ENCODE results near the gene TMEM87A.

The TMEM87A gene

DNA sequence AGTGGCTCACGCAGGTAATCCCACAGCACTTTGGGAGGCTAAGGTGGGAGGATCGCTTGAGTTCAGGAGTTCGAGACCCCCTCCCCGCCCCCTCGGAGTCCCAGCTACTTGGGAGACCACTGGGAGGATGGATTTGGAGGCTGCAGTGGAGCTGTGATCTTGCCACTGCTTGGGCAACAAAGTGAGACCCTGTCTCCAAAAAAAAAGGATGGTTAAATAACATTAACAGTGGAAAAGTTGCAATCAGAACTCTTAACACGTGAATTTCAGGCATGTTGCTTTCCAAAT lies 1.4 kb upstream of the TMEM87A start:
- TF ChIP-seq GABPA (IDR thresholded peaks at IDR 0.05; ENCODE audit: low read depth), result no peak
- TF ChIP-seq, protein P1, sequence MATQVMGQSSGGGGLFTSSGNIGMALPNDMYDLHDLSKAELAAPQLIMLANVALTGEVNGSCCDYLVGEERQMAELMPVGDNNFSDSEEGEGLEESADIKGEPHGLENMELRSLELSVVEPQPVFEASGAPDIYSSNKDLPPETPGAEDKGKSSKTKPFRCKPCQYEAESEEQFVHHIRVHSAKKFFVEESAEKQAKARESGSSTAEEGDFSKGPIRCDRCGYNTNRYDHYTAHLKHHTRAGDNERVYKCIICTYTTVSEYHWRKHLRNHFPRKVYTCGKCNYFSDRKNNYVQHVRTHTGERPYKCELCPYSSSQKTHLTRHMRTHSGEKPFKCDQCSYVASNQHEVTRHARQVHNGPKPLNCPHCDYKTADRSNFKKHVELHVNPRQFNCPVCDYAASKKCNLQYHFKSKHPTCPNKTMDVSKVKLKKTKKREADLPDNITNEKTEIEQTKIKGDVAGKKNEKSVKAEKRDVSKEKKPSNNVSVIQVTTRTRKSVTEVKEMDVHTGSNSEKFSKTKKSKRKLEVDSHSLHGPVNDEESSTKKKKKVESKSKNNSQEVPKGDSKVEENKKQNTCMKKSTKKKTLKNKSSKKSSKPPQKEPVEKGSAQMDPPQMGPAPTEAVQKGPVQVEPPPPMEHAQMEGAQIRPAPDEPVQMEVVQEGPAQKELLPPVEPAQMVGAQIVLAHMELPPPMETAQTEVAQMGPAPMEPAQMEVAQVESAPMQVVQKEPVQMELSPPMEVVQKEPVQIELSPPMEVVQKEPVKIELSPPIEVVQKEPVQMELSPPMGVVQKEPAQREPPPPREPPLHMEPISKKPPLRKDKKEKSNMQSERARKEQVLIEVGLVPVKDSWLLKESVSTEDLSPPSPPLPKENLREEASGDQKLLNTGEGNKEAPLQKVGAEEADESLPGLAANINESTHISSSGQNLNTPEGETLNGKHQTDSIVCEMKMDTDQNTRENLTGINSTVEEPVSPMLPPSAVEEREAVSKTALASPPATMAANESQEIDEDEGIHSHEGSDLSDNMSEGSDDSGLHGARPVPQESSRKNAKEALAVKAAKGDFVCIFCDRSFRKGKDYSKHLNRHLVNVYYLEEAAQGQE (IDR thresholded peaks at IDR 0.05; ENCODE audit: insufficient replicate concordance, low read depth), result no peak
- TF ChIP-seq, protein P2, sequence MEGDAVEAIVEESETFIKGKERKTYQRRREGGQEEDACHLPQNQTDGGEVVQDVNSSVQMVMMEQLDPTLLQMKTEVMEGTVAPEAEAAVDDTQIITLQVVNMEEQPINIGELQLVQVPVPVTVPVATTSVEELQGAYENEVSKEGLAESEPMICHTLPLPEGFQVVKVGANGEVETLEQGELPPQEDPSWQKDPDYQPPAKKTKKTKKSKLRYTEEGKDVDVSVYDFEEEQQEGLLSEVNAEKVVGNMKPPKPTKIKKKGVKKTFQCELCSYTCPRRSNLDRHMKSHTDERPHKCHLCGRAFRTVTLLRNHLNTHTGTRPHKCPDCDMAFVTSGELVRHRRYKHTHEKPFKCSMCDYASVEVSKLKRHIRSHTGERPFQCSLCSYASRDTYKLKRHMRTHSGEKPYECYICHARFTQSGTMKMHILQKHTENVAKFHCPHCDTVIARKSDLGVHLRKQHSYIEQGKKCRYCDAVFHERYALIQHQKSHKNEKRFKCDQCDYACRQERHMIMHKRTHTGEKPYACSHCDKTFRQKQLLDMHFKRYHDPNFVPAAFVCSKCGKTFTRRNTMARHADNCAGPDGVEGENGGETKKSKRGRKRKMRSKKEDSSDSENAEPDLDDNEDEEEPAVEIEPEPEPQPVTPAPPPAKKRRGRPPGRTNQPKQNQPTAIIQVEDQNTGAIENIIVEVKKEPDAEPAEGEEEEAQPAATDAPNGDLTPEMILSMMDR (IDR thresholded peaks at IDR 0.05; ENCODE audit: insufficient read depth, low read length), result no peak
- no peak for TF ChIP-seq SPI1 (IDR thresholded peaks at IDR 0.05; ENCODE audit: borderline replicate concordance, low read depth)
- no peak for TF ChIP-seq POLR2AphosphoS5 (IDR thresholded peaks at IDR 0.05; ENCODE audit: low read depth)
- Histone ChIP-seq H3K27me3 (ENCODE audit: insufficient read depth, poor library complexity, severe bottlenecking) (no peaks in the 10 kb centered on the region), H3K4me3 (replicated peaks; ENCODE audit: insufficient read depth, low read length) (peak overlapping the region; percentile 73), H3K27ac (replicated peaks) (peak overlapping the region; percentile 92)
- DNase-seq (ENCODE audit: low read depth in 1 of 2, low spot score in 1 of 2), result no peak

DNA sequence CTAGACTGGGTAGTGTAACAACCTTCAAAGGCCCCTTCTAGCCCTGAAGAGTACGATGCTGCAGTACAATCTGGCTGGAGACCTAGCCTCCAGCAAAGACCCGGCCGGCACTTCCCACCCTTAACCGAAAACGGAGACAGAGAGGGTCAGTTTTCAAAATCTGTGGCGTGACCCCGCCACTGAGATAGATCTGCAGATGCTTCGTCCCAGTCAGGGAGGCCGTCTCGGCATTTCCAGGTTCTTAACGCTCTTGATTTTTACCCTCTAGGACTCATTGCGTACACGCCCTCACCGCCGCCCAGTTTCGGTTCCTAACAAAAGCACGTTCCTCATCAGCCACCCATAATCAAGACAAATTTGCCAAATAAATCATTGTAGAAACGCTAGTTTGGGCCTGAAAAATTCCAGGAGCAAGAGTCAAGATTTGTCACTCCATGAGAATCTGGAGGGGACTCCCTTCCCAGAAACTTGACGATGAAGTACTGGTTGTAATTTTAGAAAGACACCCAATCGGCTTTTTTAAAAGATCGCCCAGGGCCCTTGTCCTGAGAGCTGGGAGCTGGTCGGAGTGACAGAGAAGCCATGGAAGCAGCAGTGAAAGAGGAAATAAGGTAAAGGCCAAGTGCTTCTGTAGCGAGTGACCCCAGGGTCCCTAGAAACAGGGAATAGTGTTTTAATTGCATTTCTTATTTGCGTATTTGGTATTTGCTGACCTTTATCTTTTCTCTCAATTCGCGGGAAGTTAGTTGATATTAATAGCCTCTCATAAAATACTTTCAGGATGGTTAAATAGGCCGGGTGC lies 868 bp upstream of the TMEM87A start:
- peak overlapping the region; percentile 73 for H3K4me3 ChIP-seq (replicated peaks; ENCODE audit: insufficient read depth, low read length)
- TF ChIP-seq SPI1 (IDR thresholded peaks at IDR 0.05; ENCODE audit: borderline replicate concordance, low read depth) (no peak), POLR2AphosphoS5 (IDR thresholded peaks at IDR 0.05; ENCODE audit: low read depth) (peak; percentile 15; the same call in 1 of the 2 replicates)
- peak overlapping the region; percentile 92 for H3K27ac ChIP-seq (replicated peaks)
- no peaks in the 10 kb centered on the region for H3K27me3 ChIP-seq (ENCODE audit: insufficient read depth, poor library complexity, severe bottlenecking)
- DNase-seq (ENCODE audit: low read depth in 1 of 2, low spot score in 1 of 2), result peak in 1 of 2 experiments; percentile 45

DNA sequence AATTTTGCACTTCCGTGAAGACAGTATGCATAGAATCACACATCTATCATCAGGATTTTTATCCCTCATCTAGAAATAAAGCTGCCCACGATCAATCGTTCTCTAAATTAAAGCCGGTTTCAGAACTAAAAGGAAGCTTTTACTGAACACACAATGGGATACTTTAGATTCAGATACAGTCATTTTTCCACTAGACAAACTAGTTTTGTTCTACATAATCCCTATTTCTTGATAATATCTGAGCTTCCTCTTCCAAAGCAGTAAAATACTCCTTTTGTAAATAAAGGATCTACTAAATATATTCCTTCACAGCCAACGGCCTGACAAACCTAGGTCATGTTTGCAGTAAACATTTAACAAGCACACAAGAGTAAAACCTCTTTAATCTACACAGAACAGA lies 2.2 kb downstream of the TMEM87A start:
- no peak for DNase-seq (ENCODE audit: low read depth in 1 of 2, low spot score in 1 of 2)
- Histone ChIP-seq H3K27ac (replicated peaks) (no peak overlapping the region; the same call in 1 of the 2 replicates), H3K27me3 (ENCODE audit: insufficient read depth, poor library complexity, severe bottlenecking) (no peaks in the 10 kb centered on the region), H3K4me3 (replicated peaks; ENCODE audit: insufficient read depth, low read length) (peak overlapping the region; percentile 20; the same call in 1 of the 2 replicates)
- TF ChIP-seq POLR2AphosphoS5 (IDR thresholded peaks at IDR 0.05; ENCODE audit: low read depth) (no peak), SPI1 (IDR thresholded peaks at IDR 0.05; ENCODE audit: borderline replicate concordance, low read depth) (no peak), GABPA (IDR thresholded peaks at IDR 0.05; ENCODE audit: low read depth) (no peak)
- TF ChIP-seq, protein P1 (IDR thresholded peaks at IDR 0.05; ENCODE audit: insufficient replicate concordance, low read depth), result no peak
- TF ChIP-seq, protein P2 (IDR thresholded peaks at IDR 0.05; ENCODE audit: insufficient read depth, low read length), result no peak

DNA sequence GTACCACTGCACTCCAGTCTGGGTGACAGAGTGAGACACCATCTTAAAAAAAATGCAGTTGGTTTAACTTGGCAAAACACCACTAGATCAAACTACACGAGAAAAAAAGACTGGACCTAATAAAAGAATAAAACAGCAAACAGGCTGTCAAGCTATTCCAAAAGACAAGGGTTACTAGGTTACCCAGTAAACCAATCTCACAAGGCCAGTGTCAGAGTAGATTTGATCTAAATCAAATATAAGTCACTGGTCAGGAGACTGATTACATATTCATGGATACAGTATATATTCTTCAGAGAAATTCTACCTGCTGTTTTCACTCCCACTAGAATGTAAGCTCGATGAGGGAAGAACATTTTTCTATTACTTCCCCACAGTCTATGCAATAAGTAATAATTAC lies 2.7 kb downstream of the TMEM87A start:
- no peak overlapping the region; the same call in 1 of the 2 replicates for H3K27ac ChIP-seq (replicated peaks)
- no peak for DNase-seq (ENCODE audit: low read depth in 1 of 2, low spot score in 1 of 2)
- no peak overlapping the region for H3K4me3 ChIP-seq (replicated peaks; ENCODE audit: insufficient read depth, low read length)
- TF ChIP-seq GABPA (IDR thresholded peaks at IDR 0.05; ENCODE audit: low read depth), result no peak
- TF ChIP-seq, protein P1 (IDR thresholded peaks at IDR 0.05; ENCODE audit: insufficient replicate concordance, low read depth), result no peak
- TF ChIP-seq, protein P2 (IDR thresholded peaks at IDR 0.05; ENCODE audit: insufficient read depth, low read length), result no peak
- TF ChIP-seq SPI1 (IDR thresholded peaks at IDR 0.05; ENCODE audit: borderline replicate concordance, low read depth), result no peak
- no peak for TF ChIP-seq POLR2AphosphoS5 (IDR thresholded peaks at IDR 0.05; ENCODE audit: low read depth)
- no peaks in the 10 kb centered on the region for H3K27me3 ChIP-seq (ENCODE audit: insufficient read depth, poor library complexity, severe bottlenecking)

Data from HL-60 (cell line).